Measurements from ENCODE around the gene SPTA1. TPM values are rescaled to one million over a fixed set of nuclear protein-coding genes. Genes with fewer than 3 reads are reported as not detected.

SPTA1 gene
- total and polyA plus RNA-seq, 2 of the 8 experiments (the other 6 are each of a cell fraction or from before 2014, with no cell fraction given): not detected

- Histone ChIP-seq H2BK5ac (ENCODE audit: low read depth, low read length) (no peak overlapping the region), H2AFZ (ENCODE audit: low read length) (no peak overlapping the region), H3K9ac (replicated peaks in 1 of 4; ENCODE audit: extremely low read depth in 1 of 4, low read depth in 3 of 4, low read length in 3 of 4) (no peak overlapping the region), H2BK20ac (ENCODE audit: low read length) (no peak overlapping the region), H4K91ac (replicated peaks; ENCODE audit: insufficient read length, low read length) (no peak overlapping the region), H3K9me3 (ENCODE audit: insufficient read depth in 2 of 2, low read depth in 1 of 2, low read length in 1 of 2) (peaks cover 6 to 11% of the 10 kb centered on the region in 2 experiments; a peak in 2 of 4 replicates), H2BK120ac (replicated peaks; ENCODE audit: low read depth, low read length) (no peak overlapping the region), H4K8ac (ENCODE audit: extremely low read depth, insufficient read depth, low read length) (no peak overlapping the region), H3K36me3 (ENCODE audit: control insufficient read depth in 2 of 4, insufficient read depth in 4 of 4, low read length in 3 of 4) (no peaks in the 10 kb centered on the region; a peak in 1 of 8 replicates), H3K79me2 (ENCODE audit: control insufficient read depth in 1 of 2, insufficient read depth in 2 of 2, low read length in 2 of 2) (no peaks in the 10 kb centered on the region), H3K56ac (replicated peaks; ENCODE audit: insufficient read length, low read depth, low read length) (no peak overlapping the region), H3K4me3 (ENCODE audit: extremely low read depth in 1 of 4, insufficient read depth in 2 of 4, low read depth in 3 of 4, low read length in 4 of 4) (no peak overlapping the region), H3K23ac (ENCODE audit: insufficient read length) (no peak overlapping the region), H3K14ac (ENCODE audit: insufficient read length) (no peak overlapping the region), H2AK5ac (ENCODE audit: low read depth, low read length) (no peak overlapping the region), H3K4me2 (ENCODE audit: insufficient read depth in 1 of 2, low read depth in 2 of 2, low read length in 2 of 2) (no peak overlapping the region), H3K27me3 (replicated peaks in 1 of 4; ENCODE audit: control insufficient read depth in 3 of 4, extremely low read depth in 1 of 4, insufficient read depth in 3 of 4, low read length in 3 of 4) (no peaks in the 10 kb centered on the region), H3K4me1 (replicated peaks in 1 of 4; ENCODE audit: control insufficient read depth in 3 of 4, insufficient read depth in 4 of 4, low read length in 3 of 4) (no peaks in the 10 kb centered on the region), H2BK15ac (ENCODE audit: low read length) (no peak overlapping the region), H2BK12ac (ENCODE audit: low read depth, low read length) (no peak overlapping the region), H3K23me2 (ENCODE audit: low read depth, low read length) (no peaks in the 10 kb centered on the region), H4K20me1 (replicated peaks in 1 of 2; ENCODE audit: control insufficient read depth in 1 of 2, insufficient read depth in 2 of 2, low read length in 2 of 2) (no peaks in the 10 kb centered on the region), H3K4ac (replicated peaks; ENCODE audit: insufficient read length, low read depth, low read length) (no peak overlapping the region), H3K27ac (ENCODE audit: low read depth, low read length) (no peak overlapping the region), H3K79me1 (ENCODE audit: low read depth, low read length) (no peaks in the 10 kb centered on the region), H3K18ac (ENCODE audit: extremely low read depth, low read length) (no peak overlapping the region), H4K5ac (ENCODE audit: insufficient read length, low read depth, low read length) (no peak overlapping the region)
- CTCF ChIA-PET (ENCODE audit: partially characterized antibody): interaction anchor here (0.7 kb wide), 1 partner anchor 15 kb away, joined by 3 read pairs; no protein-coding TSS in a partner anchor
- 70% methylated on average over 2 of the region's 2 CpGs; no CpG with 5 or more reads in 1 of the 2 experiments for WGBS, 2 experiments (ENCODE audit: extremely low coverage in 1 of 2, insufficient coverage in 1 of 2, insufficient read length in 1 of 2, insufficient replicate concordance in 2 of 2, low coverage in 1 of 2, low lambda C conversion rate in 2 of 2, missing lambda C conversion rate in 1 of 2)
- DNase-seq (ENCODE audit: low read depth in 1 of 2, low spot score in 2 of 2) (no peak), FAIRE-seq (no peak)
- TF ChIP-seq SIRT6 (IDR thresholded peaks at IDR 0.05; ENCODE audit: low read length) (no peak), ZNF274 (IDR thresholded peaks at IDR 0.05; ENCODE audit: borderline replicate concordance, extremely low read depth, low read length) (no peak), ATF2 (IDR thresholded peaks at IDR 0.05; ENCODE audit: low read length) (no peak), GTF2F1 (IDR thresholded peaks at IDR 0.05; ENCODE audit: borderline replicate concordance, low read depth, low read length) (no peak), CBX8 (IDR thresholded peaks at IDR 0.05; ENCODE audit: borderline replicate concordance, low read depth, low read length) (no peak), GABPA (IDR thresholded peaks at IDR 0.05; ENCODE audit: borderline replicate concordance, insufficient read depth, low read length) (no peak), CHD1 (IDR thresholded peaks at IDR 0.05; ENCODE audit: low read depth, low read length) (no peak), SAP30 (IDR thresholded peaks at IDR 0.05; ENCODE audit: insufficient read depth, insufficient replicate concordance, low read length) (no peak), POU5F1 (IDR thresholded peaks at IDR 0.05; ENCODE audit: low read depth, low read length) (no peak), SRF (IDR thresholded peaks at IDR 0.05; ENCODE audit: low read depth, low read length) (no peak), KDM4A (IDR thresholded peaks at IDR 0.05; ENCODE audit: low read depth, low read length, severe bottlenecking) (no peak), PHF8 (conservative IDR thresholded peaks at IDR 0.05; ENCODE audit: low read depth, low read length) (no peak), SP2 (IDR thresholded peaks at IDR 0.05; ENCODE audit: low read length) (no peak)
- POLR2A ChIA-PET (ENCODE audit: partially characterized antibody): no interaction called here
Observed at GRCh38 chr1:158600735-158601134, 85.8 kb downstream of the SPTA1 start.
